H7 (cell line): ENCODE data around the gene ITM2A. TPM values are rescaled to one million over a fixed set of nuclear protein-coding genes. Genes with fewer than 3 reads are reported as not detected.

Source experiments
- DNase-seq: peaks from one replicate; pipeline ENCODE4 v3.0.0; 2012
- H3K27me3 ChIP-seq: 2 replicates; pipeline ENCODE4 v1.6.0; 2011; ENCODE audit warnings: mild to moderate bottlenecking, low read length; ENCODE audit not compliant: control insufficient read depth, insufficient read depth
- H3K36me3 ChIP-seq: replicated peaks from 2 replicates; pipeline ENCODE4 v1.5.1; 2011; ENCODE audit warnings: low read length; ENCODE audit not compliant: control insufficient read depth, insufficient read depth
- H3K4me3 ChIP-seq: 2 replicates; pipeline ENCODE4 v1.5.1; 2011; ENCODE audit warnings: low read depth, mild to moderate bottlenecking, control low read depth, low read length, moderate library complexity; ENCODE audit not compliant: insufficient read depth
- total RNA-seq: library from RNA; depleted of rRNA; stranded (reverse); fragments of >200 nt; shearing (Covaris generic); gene quantifications from 2 replicates; pipeline ENCODE4 v1.2.3, GENCODE V29; 2014; rRNA removed

Gene ITM2A
- total RNA-seq, 1 experiment from 2014 or later = 27.2 TPM

- Histone ChIP-seq H3K27me3 (no peaks in the 10 kb centered on the region), H3K36me3 (no peaks in the 10 kb centered on the region), H3K4me3 (no peak overlapping the region)
- no peak for DNase-seq
Measured at GRCh38 chrX:79365591-79365990, 1.5 kb downstream of the ITM2A start.

GRCh38 chrX:79364306-79364705 is 2.8 kb downstream of the ITM2A start:
- no peak for DNase-seq
- H3K27me3 ChIP-seq = no peaks in the 10 kb centered on the region
- no peaks in the 10 kb centered on the region for H3K36me3 ChIP-seq
- no peak overlapping the region for H3K4me3 ChIP-seq

GRCh38 chrX:79361192-79361870 is 5.8 kb downstream of the ITM2A start:
- DNase-seq = no peak
- Histone ChIP-seq H3K36me3 (no peaks in the 10 kb centered on the region), H3K4me3 (no peak overlapping the region), H3K27me3 (no peaks in the 10 kb centered on the region)

- Histone ChIP-seq H3K36me3 (no peaks in the 10 kb centered on the region), H3K4me3 (no peak overlapping the region), H3K27me3 (no peaks in the 10 kb centered on the region)
- no peak for DNase-seq
Measured at GRCh38 chrX:79336869-79337815, 30.0 kb downstream of the ITM2A start.

- Histone ChIP-seq H3K36me3 (no peaks in the 10 kb centered on the region), H3K4me3 (no peak overlapping the region), H3K27me3 (no peaks in the 10 kb centered on the region)
- peak; percentile 35 for DNase-seq
Measured at GRCh38 chrX:79330022-79330421, 37.1 kb downstream of the ITM2A start.

GRCh38 chrX:79325263-79325958 is 41.7 kb downstream of the ITM2A start:
- Histone ChIP-seq H3K27me3 (no peaks in the 10 kb centered on the region), H3K36me3 (no peaks in the 10 kb centered on the region), H3K4me3 (no peak overlapping the region)
- DNase-seq = no peak

Other genes with a start within 250 kb of the ITM2A start
- not detected in 2 replicates for gene GPR174, start 222.6 kb downstream of the ITM2A start, total RNA-seq